Measurements from ENCODE around the gene TRIM39.

GRCh38 chr6:30287139-30287538 lies 39.6 kb upstream of the TRIM39 start:
- TF ChIP-seq TAF1 (IDR thresholded peaks at IDR 0.05; ENCODE audit: low read depth), result no peak
- no peak for TF ChIP-seq EP300 (IDR thresholded peaks at IDR 0.05; ENCODE audit: borderline replicate concordance)
- no peak for TF ChIP-seq TCF12 (IDR thresholded peaks at IDR 0.05; ENCODE audit: low read depth)
- TF ChIP-seq CEBPB (IDR thresholded peaks at IDR 0.05), result no peak
- TF ChIP-seq MAX (IDR thresholded peaks at IDR 0.05), result no peak
- TF ChIP-seq RAD21 (IDR thresholded peaks at IDR 0.05; ENCODE audit: low read depth), result no peak
